ENCODE measurements around the gene PAF1.

PAF1 gene

GRCh38 chr19:39424934-39425333 is 34.0 kb upstream of the PAF1 start:
- H3K4me3 ChIP-seq (ENCODE audit: low read depth, low read length) = no peak overlapping the region
- TF ChIP-seq CTCF (IDR thresholded peaks at IDR 0.05; ENCODE audit: borderline replicate concordance, insufficient read depth, low read depth, low read length) = no peak

GRCh38 chr19:39423258-39424086 is 32.6 kb upstream of the PAF1 start:
- no peak for TF ChIP-seq CTCF (IDR thresholded peaks at IDR 0.05; ENCODE audit: borderline replicate concordance, insufficient read depth, low read depth, low read length)
- H3K4me3 ChIP-seq (ENCODE audit: low read depth, low read length) = no peak overlapping the region

GRCh38 chr19:39422020-39422419 is 31.1 kb upstream of the PAF1 start:
- no peak for TF ChIP-seq CTCF (IDR thresholded peaks at IDR 0.05; ENCODE audit: borderline replicate concordance, insufficient read depth, low read depth, low read length)
- H3K4me3 ChIP-seq (ENCODE audit: low read depth, low read length) = no peak overlapping the region

- H3K4me3 ChIP-seq (ENCODE audit: low read depth, low read length) = no peak overlapping the region
- TF ChIP-seq CTCF (IDR thresholded peaks at IDR 0.05; ENCODE audit: borderline replicate concordance, insufficient read depth, low read depth, low read length) = no peak
Observed at GRCh38 chr19:39420769-39421168, 29.9 kb upstream of the PAF1 start.

GRCh38 chr19:39419003-39419402 is 28.1 kb upstream of the PAF1 start:
- no peak overlapping the region for H3K4me3 ChIP-seq (ENCODE audit: low read depth, low read length)
- TF ChIP-seq CTCF (IDR thresholded peaks at IDR 0.05; ENCODE audit: borderline replicate concordance, insufficient read depth, low read depth, low read length) = no peak

- no peak for TF ChIP-seq CTCF (IDR thresholded peaks at IDR 0.05; ENCODE audit: borderline replicate concordance, insufficient read depth, low read depth, low read length)
- H3K4me3 ChIP-seq (ENCODE audit: low read depth, low read length) = no peak overlapping the region
Observed at GRCh38 chr19:39417463-39418181, 26.7 kb upstream of the PAF1 start.
